HG03097 (cell line): Measurements from ENCODE around the gene STK32B.

Experiments used
- ATAC-seq: cut with Tn5 transposase; IDR thresholded peaks from one replicate; pipeline ENCODE4 v1.9.1; 2021; ENCODE audit not compliant: unreplicated experiment, low FRiP score

The STK32B gene

GRCh38 chr4:5120067-5120466, 68.8 kb downstream of the STK32B start:
- no peak for ATAC-seq

GRCh38 chr4:5120468-5120867, 69.2 kb downstream of the STK32B start:
- ATAC-seq: no peak

- ATAC-seq: no peak
These were observed 70.8 kb downstream of the STK32B start for GRCh38 chr4:5122114-5122513.

DNA sequence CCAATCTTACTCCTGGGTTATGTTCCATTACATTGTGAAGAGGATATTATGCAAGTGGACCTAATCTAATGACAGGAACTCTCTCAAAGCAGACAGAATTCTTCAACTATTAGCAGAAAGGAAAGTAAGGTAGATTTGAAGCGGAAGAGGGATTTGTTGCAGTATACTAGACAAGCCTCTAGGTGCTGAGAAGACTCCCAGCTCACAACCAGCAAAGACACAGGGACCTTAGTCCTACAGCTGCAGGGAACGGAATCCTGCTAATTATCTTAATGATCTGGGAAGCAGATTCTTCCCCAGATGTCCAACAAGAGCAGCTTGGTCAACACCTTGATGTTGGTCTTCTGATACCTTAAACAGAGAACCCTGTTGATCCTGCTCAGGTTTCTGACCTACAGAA, 73.6 kb downstream of the STK32B start:
- ATAC-seq: no peak

DNA sequence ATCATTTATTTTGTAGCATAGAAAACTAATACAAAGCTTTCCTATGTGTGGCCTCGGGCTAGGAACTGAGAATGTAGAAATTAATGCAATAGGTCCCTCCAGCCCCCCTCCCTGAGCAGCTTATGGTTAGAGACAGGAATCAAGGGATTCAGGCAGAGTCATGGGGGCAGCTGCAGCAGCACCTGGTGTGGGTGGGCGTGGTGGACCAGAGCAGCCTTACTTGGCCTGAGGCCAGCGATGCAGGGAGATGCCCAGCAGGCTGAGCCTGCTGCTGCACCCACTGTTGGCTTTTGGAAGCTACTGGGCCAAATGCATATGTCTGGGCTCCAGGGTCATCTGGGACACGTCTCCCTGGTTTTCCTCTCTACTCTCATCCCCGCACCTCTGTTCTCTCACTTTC, 74.0 kb downstream of the STK32B start:
- ATAC-seq: no peak

GRCh38 chr4:5126231-5126630, 75.0 kb downstream of the STK32B start:
- no peak for ATAC-seq

- ATAC-seq: no peak
These were observed 75.6 kb downstream of the STK32B start for GRCh38 chr4:5126857-5127256.

DNA sequence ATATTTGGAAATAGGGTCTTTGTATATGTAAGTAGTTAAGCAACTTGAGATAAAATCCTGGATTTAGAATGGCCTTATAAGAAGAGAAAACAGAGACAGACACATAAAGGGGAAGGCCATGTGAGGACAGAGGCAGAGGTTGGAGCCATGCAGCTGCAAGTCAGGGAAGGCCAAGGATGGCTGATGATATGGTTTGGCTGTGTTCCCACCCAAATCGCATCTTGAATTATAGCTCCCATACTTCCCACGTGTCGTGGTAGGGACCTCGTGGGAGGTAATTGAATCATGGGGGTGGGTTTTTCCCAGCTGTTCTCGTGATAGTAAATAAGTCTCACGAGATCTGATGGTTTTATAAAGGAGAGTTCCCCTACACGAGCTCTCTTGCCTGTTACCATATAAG, 76.3 kb downstream of the STK32B start:
- ATAC-seq: no peak

GRCh38 chr4:5128569-5128968, 77.3 kb downstream of the STK32B start:
- ATAC-seq: no peak

DNA sequence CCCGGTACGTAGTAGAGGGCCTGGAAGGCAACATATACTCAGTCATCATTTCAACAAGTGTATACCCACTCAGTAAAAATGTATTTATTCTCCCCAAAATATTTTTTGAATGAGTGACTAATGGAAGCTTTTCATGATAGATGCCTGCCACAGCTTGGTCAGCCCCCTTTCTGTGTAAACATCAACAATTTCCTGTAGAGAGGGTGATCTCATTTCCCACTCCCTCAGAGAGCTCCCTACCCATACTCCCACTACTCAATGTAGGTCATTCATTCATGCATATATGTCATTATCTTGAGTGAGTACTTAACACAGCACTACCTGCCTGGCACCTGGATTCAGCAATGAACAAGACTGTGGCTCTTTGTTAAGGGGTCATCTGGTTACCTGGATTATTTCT, 81.9 kb downstream of the STK32B start:
- no peak for ATAC-seq

GRCh38 chr4:5133933-5134594, 82.8 kb downstream of the STK32B start:
- ATAC-seq: no peak

DNA sequence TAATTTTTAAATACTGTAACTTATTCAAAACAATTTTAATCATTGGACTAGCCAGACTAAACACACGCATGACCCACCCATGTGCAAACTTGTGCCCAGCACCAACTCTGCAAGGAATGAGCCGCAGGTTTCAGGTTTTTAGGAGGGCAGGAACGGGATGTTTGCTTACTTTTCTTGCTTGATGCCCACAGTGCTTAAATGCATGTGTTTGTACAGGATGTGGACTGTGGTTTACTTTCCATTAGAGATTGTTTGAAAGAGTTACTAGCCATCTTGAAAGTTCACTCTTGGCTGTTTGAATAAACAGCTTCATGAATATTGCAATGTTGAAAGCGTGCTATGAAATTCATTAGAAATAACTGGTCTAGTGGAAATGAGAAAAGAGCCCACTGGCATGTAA, 83.3 kb downstream of the STK32B start:
- ATAC-seq: no peak

DNA sequence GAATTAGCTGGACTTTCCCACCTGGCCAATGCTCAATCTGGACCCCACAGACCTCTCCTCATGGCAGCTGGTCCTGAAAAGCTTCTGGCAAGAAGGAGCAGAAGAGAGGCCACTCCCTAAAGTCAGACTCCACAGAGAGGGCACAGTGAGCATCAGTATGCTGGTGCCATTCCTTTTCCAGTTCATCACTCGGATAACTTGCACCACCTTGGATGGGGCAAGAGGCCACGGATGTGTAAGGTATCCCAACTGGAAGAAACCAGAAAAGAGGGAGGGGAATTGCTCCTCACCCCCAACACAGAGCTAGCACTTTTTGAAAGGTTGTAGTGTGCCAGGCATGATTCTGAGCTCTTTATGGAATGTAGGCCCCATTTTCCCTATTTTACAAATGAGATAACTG, 85.9 kb downstream of the STK32B start:
- ATAC-seq: no peak

- no peak for ATAC-seq
These were observed 86.6 kb downstream of the STK32B start for GRCh38 chr4:5137927-5138326.

DNA sequence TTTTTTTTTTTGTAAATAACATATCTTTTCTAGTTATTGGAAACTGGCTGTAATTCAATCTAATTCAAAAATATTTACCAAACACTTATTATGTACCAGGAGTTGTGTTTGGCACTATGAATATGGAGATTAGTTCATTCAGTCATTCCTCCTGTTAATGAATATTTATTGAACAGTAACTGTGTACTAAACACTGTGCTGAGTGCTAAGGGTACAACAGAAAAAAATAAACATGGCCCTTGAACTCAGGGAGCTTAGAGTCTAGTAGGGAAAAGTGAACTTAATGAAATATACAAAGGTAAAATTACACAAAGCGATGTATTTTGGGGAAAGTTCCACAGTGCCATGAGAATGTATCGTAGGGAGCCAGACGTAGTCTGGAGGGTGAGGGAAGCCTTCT, 87.1 kb downstream of the STK32B start:
- no peak for ATAC-seq

GRCh38 chr4:5139141-5139540, 87.9 kb downstream of the STK32B start:
- ATAC-seq: no peak

DNA sequence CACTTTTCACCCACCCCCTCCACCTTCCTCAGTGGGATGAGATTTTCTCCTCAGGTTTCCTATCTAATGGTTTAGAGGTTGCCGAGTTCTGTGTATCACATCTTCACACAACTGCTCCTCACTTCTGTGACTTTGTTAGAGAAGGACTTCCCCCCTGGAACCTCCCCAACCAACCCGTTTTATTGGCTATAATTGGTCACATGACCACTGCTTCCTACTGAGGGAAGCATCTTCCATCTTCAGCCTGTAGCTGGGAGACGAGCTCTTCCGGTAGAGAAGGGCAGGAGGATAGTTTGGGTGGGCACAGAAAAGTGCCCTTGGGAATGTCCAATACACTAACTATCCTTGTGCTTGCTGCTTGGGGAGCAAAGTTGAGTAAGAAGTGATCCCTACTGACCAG, 90.5 kb downstream of the STK32B start:
- no peak for ATAC-seq

DNA sequence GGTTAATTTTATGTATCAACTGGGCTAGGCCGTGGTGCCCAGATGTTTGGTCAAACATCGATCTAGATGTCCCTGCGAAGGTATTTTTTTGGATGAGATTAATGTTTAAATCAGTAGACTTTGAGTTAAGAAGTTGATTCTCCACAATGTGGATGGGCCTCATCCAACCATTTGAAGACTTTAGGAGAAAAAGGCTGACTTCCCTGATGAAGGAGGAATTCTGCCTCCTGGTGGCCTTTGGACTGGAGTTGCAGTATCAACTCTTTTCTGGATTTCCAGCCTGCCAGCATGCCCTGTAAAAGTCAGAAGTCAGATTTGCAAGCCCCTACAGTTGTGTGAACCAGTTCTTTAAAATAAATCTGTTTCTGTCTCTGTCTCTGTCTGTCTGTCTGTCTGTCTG, 91.4 kb downstream of the STK32B start:
- ATAC-seq: no peak

DNA sequence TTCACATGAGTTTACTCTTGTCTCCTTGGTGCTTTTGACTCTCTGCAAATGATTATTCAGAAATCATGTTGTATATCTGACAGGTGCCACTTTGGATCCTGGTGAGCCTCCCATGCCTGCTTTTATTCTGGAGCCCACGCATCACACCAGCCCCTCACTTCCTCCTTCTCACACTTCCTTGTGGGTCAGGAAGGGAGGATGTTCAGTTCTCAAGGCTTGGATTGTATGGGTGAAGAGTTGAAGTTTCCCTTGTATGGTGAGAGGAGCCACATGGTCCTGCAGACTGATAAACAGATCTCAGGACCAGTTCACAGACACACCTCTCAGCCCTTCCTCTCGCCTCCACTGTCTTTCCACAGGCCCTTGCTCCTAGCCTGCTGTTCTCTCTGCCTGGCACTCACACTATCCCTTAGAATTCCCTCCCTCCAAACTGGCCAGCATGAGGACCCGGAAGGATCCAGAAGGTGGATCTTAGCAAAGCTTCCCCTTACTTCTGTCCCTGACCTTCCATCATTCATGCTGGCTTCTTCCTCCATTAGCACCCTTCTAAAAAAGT, 92.1 kb downstream of the STK32B start:
- no peak for ATAC-seq

GRCh38 chr4:5143940-5144339, 92.7 kb downstream of the STK32B start:
- no peak for ATAC-seq

- no peak for ATAC-seq
These were observed 93.1 kb downstream of the STK32B start for GRCh38 chr4:5144384-5144783.

DNA sequence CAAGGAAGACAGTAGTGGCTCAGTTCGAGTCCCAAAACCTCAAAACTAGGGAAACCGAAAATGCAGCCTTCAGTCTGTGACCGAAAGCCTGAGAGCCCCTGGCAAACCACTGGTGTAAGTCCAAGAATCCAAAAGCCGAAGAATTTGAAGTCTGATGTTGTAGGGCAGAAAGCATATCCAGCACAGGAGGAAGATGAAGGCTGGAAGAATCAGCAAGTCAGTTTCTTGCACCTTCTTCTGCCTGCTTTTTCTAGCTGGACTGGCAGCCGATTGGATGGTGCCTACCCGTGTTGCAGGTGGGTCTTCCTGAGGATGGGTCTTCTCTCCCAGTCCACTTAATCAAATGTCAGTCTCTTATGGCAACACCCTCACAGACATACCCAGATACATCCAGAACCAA, 95.0 kb downstream of the STK32B start:
- no peak for ATAC-seq

DNA sequence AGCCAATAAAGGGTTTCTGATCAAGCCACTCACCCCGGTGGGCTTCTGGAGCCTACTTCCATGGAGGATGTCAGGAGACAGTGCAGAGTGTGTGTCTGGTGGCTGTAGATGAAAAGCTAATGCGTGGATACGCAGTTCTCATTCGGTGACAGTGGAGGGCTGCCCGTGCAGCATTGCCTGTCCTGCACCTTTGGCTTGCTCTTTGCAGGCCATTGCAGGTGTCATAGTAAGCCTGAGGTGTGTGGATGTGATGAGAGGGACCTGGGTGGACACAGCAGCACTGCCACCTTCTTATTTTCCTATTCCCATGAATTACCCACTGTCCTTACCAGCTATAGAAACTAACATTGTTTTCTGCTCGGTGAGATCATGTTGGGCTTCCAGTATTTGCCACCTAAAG, 101.2 kb downstream of the STK32B start:
- ATAC-seq: no peak
